Measurements from ENCODE around the gene NUMB.

DNA sequence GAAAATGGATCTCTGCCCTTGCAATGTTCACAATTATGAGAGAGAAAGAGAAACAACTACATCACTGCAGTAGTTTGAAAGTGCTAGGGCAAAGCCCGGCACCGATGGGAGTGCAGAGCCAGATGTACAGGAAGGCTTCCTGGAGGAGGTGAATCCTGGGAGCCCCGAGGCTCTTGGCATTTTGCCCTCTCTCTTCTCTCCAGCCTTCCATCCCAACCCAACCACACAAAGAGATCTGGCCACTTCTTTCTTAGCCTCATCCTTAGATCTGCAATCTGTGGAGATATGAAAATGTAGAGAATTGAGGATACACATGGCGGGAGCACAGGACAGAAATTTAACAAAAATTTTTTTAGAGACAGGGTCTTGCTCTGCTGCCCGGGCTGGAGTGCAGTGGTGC lies 224.3 kb downstream of the NUMB start:
- TF ChIP-seq, protein P1, sequence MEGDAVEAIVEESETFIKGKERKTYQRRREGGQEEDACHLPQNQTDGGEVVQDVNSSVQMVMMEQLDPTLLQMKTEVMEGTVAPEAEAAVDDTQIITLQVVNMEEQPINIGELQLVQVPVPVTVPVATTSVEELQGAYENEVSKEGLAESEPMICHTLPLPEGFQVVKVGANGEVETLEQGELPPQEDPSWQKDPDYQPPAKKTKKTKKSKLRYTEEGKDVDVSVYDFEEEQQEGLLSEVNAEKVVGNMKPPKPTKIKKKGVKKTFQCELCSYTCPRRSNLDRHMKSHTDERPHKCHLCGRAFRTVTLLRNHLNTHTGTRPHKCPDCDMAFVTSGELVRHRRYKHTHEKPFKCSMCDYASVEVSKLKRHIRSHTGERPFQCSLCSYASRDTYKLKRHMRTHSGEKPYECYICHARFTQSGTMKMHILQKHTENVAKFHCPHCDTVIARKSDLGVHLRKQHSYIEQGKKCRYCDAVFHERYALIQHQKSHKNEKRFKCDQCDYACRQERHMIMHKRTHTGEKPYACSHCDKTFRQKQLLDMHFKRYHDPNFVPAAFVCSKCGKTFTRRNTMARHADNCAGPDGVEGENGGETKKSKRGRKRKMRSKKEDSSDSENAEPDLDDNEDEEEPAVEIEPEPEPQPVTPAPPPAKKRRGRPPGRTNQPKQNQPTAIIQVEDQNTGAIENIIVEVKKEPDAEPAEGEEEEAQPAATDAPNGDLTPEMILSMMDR (conservative IDR thresholded peaks at IDR 0.05; ENCODE audit: low read depth, low read length) = no peak
- TF ChIP-seq ELK1 (IDR thresholded peaks at IDR 0.05; ENCODE audit: borderline replicate concordance, low read depth, low read length) (no peak), POLR2A (IDR thresholded peaks at IDR 0.05; ENCODE audit: low read depth, low read length) (no peak), MXI1 (IDR thresholded peaks at IDR 0.05; ENCODE audit: borderline replicate concordance, low read depth, low read length) (no peak), RAD21 (IDR thresholded peaks at IDR 0.05; ENCODE audit: low read length) (no peak), RFX5 (IDR thresholded peaks at IDR 0.05; ENCODE audit: low read depth, low read length) (no peak)

Measured in IMR-90 (cell line).